ENCODE results near the gene IRF5. TPM values are rescaled to one million over a fixed set of nuclear protein-coding genes. Genes with fewer than 3 reads are reported as not detected.
"Not testable (repeated sequence)": the region's sequence is repeated elsewhere in the genome, so short reads cannot be mapped to it uniquely, and the experiment has no call there.

The IRF5 gene
- total RNA-seq, 2 donors from 2014 or later = 5.8 to 10.3 TPM

DNA sequence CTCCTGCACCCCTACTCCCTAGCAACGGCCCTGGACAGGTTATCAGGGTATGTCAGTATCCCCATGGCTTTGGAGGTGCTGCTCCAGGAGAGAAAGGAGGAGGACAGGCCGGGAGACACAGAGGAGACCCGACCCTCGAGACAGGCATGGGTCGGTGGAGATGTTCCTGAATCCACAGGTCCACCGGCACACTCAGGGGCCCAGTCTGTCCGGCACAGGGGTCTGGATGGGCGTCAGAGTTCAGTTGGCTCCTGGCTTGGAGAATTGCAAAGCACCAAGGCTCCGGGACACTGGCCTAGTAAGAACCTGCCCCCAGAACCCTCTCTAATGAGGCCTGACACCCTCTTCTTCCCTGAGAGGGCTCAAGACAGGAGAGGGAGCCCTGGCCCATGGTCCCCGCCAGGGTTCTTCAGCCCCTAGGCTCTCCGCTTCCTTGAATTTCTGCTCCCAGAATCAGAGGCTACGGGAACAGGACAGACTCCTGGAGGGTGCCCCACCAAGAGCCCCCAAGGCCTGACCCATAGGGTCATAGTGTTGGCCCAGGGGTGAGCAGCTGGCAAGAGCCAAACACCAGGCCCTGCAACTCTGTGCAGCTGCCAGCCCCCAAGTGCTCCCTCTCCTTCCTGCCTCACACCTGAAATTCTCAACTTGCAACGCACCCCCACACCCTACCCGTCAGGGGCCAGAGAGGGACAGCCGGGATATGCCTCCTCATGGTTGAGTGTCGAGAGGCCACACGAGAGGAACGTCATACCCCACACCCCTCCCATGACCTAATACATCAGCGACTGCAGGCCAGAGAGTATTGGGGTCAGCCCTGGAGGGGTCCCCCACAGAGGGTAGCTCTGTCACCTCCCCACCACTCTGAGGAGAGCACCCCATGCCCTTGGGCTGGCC, 5.5 kb upstream of the IRF5 start:
- intact Hi-C loops (cut with DNase I) = no loop called here
- peak; percentile 63 for DNase-seq (ENCODE audit: low spot score)

DNA sequence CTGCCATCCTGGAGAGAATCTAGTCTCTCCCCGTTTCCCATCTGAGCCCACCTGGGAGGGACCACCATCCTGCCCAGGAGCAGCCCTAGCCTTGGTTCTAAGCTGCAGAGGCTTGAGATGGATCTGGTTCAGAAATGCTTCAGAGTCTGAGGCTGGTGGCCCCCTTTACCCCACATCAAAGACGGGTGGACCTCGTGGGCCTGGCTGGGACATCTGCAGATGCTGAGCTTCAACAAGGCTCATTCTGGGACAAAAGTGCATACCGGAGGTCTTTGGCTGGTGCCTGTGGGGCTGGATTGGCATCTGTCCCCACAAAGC, 4.9 kb upstream of the IRF5 start:
- intact Hi-C loops (cut with DNase I) = no loop called here
- DNase-seq (ENCODE audit: low spot score) = peak; percentile 78

DNA sequence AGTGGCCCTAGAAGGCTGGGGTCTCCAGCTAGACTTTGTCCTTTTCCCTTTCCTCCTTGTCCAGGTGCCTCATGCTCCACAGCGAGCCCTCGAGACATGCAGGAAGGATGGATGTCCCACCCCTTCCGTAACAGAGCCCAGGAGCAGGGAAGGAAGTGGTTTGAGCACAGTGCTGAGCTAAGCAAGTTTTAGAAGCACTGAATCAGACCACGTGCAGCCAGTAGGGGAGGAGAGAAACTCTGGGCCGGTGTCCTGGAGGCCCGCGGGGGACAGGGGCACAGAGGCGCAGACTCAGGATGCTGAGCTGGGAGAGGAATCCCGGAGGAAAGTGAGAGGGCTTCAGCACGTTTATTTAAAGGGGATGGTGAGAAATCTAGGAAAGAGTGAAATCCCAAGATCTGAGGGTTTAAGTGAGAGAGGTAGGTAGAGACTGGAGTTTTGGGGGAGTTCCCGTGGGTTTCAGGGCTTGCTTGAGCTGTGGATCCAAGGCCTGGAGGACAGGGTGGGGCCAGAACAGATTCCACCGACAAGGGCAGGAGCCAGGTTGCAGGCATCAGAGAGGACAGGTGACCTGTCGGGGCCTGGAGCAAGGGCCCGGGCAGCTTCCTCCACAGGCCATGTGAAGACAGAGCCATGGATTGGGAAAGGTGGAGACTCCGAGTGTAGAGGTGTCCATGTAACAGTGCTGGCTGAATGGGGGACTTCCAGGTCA, 4.4 kb upstream of the IRF5 start:
- intact Hi-C loops (cut with DNase I) = no loop called here
- DNase-seq (ENCODE audit: low spot score) = peak; percentile 78

DNA sequence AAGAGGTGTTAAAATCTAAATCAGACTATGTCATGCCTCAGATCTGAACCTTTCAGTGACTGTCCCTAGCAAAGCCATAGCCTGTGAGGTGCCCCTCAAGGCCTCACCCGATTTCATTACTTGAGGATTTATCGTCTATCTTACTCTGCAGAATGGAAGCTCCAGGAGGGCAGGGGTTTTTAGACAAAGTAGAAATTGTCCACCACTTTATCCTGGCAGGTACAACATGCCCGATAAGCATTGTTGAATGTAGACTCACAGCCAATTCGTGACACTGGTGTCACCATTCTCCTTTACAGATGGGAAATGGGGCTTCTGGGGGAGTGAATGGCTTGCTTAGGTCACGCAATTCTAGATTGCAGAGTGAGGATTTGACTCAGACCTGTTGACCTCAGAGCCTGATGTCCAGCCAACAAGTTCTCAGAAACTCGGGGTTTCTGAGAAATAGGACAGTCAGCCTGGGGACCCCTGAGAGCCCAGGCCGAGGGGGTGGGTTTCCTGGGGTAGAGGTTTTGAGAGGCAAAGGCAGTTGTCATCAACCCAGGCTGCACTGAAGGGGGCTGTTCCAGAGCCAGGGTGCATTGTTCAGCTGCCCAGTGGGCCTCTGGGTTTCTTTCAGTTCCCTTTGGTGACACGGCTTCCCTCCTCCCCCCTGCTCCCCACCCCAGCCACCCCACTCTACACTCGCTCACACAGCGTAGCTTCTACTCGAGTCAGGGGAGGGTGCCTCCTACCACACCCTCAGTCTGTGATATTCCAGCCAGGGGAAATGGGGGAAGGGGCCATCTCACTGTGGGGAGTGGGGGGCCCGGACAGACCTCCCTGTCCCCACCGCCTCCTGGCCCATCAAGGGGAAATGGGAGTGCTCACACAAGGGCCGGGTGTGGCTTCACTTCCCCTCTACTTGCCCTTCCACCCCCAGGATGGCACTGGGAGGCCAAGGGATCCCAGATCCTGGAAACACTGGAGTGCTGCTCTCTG, 3.1 kb upstream of the IRF5 start:
- intact Hi-C loops (cut with DNase I) = no loop called here
- DNase-seq (ENCODE audit: low spot score) = no peak

DNA sequence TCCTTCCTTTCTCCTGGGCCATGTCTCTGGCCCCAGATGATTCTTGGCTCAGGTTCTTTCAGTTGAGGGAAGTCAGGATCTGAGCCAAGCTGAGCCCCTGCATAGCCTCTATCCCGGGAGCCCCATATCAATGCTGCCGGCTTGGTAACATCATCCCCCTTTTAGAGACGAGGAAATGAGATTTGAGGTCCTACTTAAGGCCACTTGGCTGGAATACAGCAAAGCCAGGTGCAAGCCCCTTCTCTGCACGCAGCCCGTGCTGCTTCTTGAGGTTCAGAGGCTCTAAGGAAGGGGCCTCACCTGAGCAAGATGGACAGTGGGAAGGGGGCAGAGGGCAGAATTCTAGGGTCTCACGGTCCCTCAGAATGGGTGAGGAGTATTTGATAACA, 2.4 kb upstream of the IRF5 start:
- intact Hi-C loops (cut with DNase I) = no loop called here

DNA sequence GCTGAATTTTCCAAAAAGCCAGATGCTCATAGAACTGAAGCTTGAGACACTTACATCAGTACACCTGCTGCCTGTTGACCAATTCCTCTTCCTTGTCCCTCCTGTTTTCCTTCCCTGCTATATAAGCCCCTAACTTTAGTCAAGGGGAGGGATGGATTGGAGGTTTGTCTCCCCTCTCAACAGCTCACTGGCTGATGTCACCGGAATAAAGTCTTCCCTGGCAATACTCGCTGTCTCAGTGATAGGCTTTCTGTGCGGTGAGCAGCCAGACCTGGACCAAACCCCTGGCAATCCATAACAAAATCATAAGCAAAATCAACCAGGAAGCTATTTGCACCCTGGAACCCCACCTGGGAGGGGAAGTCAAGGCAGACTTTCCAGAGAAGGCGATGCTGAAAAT, 929 bp upstream of the IRF5 start:
- intact Hi-C loops (cut with DNase I) = no loop called here
- no peak for DNase-seq (ENCODE audit: low spot score)

More for the DNA sequence above, 2.4 kb upstream of the IRF5 start:
- no peak for DNase-seq (ENCODE audit: low spot score)

DNA sequence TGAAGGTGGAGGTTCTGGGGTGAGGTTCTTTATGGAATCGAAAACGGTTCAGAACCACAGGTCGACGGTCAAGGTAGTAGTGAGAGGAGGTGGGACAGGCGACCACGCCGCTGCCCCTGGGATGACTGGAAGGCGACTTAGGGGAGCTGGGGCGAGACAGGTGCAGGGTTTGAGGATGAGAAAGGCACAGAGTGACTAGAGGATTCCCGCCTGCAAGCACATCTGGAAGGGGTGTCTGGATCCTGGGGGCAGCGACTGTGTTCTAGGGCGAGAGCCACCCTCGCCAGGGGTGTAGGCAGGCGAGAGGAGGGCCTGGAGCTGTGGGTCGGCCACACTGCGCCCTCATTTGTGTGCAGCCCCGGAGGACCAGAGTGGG, 468 bp upstream of the IRF5 start:
- intact Hi-C loops (cut with DNase I) = no loop called here
- DNase-seq (ENCODE audit: low spot score) = no peak

DNA sequence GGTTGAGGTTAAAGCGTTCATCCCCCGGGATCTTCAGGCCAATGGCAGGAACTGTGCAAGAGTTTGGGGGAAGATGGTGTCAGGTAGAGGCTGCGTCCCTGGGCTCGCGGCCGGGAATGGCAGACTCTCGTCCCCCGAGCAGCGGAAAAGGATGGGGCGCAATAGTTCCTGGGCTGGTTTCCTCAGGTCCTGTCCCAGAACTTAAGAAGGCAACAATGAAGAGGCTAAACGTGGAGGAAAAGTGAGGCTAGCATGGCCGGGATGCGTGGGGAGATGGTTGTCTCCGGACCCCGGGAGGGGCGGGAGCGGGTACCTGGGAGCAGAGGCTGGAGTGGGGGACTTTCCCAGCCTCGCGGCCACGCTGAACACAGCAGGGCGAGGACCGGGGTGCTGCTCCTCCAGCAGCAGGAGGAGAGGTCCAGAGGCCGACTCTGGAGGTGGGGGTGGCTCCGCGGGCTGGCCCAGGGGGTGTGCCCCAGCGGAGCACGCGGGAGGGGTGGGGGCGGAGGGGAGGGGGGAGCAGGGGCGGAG, 882 bp downstream of the IRF5 start:
- intact Hi-C loops (cut with DNase I) = no loop called here
- DNase-seq (ENCODE audit: low spot score) = no peak

DNA sequence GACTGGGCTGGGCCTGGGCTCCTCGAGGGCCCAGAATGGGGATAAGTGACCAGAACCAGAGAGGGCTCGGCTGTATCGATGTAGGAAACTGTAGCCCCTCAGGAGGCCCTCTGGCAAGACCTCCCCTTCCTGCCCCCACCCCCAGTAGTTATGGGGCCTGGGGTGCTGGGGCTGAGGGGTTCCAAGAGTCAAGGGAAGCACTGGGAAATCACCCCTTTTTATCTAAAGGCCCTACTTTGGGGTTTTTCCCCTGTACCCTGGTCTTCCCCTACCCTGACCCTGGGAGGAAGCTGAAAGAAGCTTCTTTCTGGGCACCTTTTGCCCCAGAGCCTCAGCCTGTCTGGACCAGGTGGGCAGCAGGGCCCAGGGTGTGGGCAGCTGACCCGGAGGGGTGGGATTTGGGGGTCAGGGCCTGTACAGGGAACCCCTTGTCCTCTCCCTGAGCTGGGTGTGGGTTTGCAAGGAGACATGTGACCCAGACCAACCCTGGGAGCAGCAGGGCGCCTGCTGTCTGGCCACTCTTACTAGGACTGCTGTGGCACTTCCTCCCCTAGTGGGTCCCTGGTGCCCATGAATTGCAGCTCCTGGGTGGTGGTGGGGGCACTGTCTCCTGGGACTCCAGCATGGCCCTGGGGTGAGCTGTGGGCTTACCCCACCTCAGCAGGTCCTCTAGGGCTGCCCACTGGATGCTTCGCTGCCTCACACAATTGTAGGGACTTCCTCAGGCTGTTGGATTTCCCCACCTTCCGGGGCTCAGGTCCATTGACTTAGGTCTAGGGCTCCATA, 1.5 kb downstream of the IRF5 start:
- intact Hi-C loops (cut with DNase I) = no loop called here

DNA sequence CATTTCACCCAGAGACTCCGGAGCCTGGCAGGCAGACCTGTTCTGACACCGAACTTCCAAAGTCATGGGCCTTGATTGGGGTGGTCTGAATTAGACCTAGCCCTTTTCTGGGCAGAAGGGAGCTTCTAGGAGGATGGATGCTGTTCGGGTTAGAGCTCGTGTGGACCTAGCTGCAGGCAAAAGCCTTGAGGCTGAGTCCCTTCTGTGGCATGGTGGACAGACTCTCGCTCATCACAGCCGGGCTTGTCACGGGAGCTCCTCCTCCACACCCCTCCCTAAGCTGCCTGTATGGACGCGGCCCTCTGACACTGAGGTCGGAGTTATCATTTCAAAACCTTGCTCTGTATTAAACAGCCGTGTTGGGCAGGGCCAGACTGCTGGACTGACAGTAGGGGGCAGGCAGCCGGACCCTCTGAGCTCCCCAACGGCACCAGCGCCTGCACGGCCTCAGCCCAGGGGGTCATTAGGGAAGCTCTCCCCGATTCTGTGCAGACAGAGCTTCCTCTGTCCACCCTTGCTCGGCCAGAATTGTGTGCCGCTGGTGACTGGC, 2.2 kb downstream of the IRF5 start:
- no peak for DNase-seq (ENCODE audit: low spot score)
- intact Hi-C loops (cut with DNase I) = no loop called here

More for the DNA sequence above, 1.5 kb downstream of the IRF5 start:
- no peak for DNase-seq (ENCODE audit: low spot score)

DNA sequence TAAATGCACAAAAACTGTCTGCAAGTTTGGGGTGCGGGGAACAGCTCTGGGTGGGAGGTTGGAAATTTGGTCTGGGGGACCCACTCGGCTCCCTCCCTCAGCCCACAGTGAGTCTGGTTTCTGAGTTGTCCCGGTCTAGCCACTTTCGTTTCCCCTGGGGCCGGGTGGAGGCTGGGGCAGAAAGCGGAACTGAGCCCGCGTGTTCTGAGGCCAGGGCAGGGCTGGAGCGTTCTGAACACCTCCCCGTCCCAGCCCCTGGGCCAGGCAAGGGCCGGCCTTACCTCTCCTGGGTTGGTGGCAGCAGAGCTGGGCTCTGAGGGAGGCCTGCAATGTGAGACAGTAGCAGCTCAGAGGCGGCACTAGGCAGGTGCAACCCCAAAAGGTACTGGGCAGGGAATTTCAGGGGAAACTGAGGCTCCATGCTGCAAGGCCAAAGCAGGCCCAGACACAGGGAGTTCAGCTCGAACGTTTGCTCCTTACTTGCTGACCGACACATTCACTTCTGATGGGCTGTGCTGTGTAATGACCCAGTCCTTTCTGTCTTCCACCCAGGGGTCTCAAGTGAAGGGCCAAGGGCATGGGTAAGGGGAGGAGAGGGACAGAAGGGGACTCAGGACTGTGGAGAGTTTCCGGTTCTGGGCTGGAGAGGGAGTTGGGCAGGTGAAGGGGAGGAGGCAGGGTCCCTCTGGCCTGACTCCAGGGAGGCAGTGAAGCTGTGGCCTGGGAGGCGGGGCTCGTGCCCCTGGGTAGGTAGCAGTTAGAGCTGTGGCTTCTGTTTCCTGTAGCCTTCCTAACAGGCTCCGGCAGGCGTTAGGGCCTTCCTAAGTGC, 3.0 kb downstream of the IRF5 start:
- DNase-seq (ENCODE audit: low spot score) = peak; percentile 93
- intact Hi-C loops (cut with DNase I) = no loop called here

DNA sequence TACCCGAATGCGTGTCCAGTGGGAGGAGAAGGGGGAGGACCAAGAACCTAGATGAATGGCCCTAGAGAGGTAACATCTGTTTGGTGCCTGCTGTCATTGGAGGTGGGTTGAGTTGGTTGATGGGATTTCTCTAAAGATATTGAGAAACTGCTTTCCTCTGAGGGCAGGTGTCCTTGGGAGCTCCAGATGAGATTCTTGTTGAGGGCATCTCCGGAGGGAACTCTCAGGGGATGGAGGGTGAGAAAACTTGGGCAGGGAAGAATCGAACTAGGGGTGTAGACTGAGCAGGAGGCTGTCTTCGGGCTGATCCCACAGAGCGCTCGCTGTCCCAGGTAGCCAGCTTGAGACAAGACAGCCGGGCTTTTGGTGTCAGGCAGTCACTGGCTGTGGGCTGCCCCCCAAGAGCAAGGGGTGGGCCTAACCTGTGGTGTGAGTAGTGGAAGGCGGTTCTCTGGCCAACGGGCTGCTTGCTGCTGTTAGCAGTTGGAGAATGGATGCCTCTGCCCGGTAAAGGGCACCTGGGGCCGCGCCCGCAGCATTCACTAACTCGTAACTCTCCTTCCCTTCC, 3.7 kb downstream of the IRF5 start:
- DNase-seq (ENCODE audit: low spot score) = no peak
- intact Hi-C loops (cut with DNase I) = no loop called here

DNA sequence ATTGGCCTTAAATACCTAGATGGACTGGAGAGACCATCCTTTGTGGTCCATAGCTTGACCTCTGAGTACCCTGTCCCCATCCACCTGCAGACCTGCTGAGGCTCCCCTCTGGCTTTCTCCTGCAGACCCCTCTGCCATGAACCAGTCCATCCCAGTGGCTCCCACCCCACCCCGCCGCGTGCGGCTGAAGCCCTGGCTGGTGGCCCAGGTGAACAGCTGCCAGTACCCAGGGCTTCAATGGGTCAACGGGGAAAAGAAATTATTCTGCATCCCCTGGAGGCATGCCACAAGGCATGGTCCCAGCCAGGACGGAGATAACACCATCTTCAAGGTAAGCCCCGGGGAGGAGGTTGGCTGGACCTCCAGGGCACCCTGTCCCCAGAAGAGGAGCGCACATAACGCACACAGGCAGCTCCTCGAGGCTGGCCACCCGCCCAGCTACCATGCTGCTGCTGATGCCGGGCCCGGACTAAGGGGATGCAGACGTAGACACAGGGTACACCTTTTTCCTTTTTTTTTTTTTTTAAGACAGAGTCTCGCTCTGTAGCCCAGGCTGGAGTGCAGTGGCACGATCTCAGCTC, 4.3 kb downstream of the IRF5 start:
- intact Hi-C loops (cut with DNase I) = no loop called here
- no peak for DNase-seq (ENCODE audit: low spot score)

DNA sequence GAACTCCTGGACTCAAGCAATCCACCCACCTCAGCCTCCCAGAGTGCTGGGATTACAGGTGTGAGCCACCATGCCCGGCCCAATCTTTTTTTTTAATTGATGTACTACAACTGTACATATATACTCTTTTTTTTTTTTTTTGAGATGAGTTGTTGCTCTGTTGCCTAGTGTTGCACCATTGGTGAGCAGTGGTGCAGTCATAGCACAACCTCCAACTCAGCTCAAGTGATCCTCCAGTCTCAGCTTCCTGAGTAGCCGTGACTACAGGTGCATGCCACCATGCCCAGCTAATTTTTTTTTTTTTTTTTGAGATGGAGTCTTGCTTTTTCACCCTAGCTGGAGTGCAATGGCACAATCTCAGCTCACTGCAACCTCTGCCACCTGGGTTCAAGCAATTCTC, 5.5 kb downstream of the IRF5 start:
- intact Hi-C loops (cut with DNase I); DNase-seq (ENCODE audit: low spot score): not testable (repeated sequence)

DNA sequence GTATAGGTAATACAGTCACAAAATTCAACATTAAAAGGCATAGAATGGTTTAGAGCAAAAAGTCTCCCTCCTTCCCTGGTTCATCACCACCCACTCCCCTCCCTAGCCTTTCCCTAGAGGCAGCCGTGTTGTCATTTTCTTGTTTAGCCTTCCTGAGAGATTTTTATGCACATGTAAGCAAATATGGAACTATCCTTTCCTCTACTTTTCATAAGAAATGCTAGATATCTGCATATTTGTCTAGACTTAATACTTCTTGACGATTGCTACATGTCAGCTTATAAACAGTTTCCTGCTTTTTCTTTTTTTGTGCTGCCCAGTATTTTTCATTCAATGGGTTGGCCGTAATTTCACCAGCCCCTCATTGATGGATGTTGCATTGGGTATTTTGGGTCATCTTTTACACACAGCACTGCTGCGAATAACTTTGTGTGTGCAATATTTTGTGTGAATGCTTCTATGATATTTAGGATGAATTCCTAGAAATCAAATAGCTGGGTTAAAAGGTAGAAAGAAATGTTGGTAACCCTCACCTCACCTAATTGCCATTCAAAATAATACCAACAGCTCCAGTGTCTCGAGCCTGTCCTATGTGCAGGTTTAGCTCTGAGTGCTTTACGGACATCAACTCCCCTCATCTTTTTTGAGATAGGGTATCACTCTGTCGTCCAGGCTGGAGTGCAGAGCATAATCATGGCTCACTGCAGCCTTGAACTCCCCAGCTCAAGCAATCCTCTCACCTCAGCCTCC, 6.9 kb downstream of the IRF5 start:
- DNase-seq (ENCODE audit: low spot score) = no peak
- intact Hi-C loops (cut with DNase I) = no loop called here

DNA sequence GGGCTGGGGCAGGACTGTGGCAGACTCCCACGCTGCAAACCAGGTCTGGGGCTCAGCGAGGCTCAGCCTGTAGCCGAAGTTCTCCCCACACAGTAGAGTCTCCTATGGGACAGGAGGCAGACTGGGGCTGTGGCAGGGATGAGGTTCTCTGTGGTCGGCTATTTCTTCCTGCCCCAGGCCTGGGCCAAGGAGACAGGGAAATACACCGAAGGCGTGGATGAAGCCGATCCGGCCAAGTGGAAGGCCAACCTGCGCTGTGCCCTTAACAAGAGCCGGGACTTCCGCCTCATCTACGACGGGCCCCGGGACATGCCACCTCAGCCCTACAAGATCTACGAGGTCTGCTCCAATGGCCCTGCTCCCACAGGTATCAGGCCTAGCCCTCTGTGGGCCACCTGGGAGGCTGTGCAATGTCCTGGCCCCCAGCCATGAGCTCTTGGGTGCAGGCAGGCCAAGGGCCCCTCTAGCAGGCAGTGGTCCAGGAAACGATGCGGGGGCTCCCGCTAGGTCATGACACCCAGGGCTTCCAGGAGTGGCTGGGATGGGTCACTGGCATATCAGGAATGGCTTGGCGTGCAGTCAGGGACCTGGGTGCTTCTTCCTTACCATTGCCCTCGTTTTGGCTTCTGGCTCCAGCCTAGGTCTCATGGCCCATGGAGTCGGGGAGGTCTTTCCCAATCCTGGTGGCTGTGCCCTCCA, 8.1 kb downstream of the IRF5 start:
- DNase-seq (ENCODE audit: low spot score) = peak; percentile 79
- intact Hi-C loops (cut with DNase I) = no loop called here
